ENCODE data around the gene RNF157. TPM values are rescaled to one million over a fixed set of nuclear protein-coding genes. Genes with fewer than 3 reads are reported as not detected.

The RNF157 gene
- total and polyA plus RNA-seq, 10 of the 15 experiments (the other 5 are each of a cell fraction or from before 2014, with no cell fraction given) = 1.4 to 15.9 (median 9.6) TPM

GRCh38 chr17:76141212-76142038 lies 98.9 kb downstream of the RNF157 start, which contains the start of gene FOXJ1 (continued):
- TF ChIP-seq, protein P1, sequence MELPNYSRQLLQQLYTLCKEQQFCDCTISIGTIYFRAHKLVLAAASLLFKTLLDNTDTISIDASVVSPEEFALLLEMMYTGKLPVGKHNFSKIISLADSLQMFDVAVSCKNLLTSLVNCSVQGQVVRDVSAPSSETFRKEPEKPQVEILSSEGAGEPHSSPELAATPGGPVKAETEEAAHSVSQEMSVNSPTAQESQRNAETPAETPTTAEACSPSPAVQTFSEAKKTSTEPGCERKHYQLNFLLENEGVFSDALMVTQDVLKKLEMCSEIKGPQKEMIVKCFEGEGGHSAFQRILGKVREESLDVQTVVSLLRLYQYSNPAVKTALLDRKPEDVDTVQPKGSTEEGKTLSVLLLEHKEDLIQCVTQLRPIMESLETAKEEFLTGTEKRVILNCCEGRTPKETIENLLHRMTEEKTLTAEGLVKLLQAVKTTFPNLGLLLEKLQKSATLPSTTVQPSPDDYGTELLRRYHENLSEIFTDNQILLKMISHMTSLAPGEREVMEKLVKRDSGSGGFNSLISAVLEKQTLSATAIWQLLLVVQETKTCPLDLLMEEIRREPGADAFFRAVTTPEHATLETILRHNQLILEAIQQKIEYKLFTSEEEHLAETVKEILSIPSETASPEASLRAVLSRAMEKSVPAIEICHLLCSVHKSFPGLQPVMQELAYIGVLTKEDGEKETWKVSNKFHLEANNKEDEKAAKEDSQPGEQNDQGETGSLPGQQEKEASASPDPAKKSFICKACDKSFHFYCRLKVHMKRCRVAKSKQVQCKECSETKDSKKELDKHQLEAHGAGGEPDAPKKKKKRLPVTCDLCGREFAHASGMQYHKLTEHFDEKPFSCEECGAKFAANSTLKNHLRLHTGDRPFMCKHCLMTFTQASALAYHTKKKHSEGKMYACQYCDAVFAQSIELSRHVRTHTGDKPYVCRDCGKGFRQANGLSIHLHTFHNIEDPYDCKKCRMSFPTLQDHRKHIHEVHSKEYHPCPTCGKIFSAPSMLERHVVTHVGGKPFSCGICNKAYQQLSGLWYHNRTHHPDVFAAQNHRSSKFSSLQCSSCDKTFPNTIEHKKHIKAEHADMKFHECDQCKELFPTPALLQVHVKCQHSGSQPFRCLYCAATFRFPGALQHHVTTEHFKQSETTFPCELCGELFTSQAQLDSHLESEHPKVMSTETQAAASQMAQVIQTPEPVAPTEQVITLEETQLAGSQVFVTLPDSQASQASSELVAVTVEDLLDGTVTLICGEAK (IDR thresholded peaks at IDR 0.05; ENCODE audit: borderline replicate concordance) = peak; percentile 33; the same call in 1 of the 2 replicates
- no peak for TF ChIP-seq ZBTB4 (CRISPR knock-in tag; IDR thresholded peaks at IDR 0.05)

All from GM12878 (cell line).